Muscle layer of duodenum (tissue), 2 donors: ENCODE results near the gene HTRA3.

Experiments
- H3K27ac ChIP-seq: one replicate; pipeline ENCODE4 v1.7.0; 2013; ENCODE audit warnings: mild to moderate bottlenecking, low read length
- H3K27me3 ChIP-seq: one replicate; pipeline ENCODE4 v1.7.0; 2013; ENCODE audit warnings: low read depth, mild to moderate bottlenecking, control low read depth, low read length
- H3K36me3 ChIP-seq, 2 donors: one replicate each; pipeline ENCODE4 v1.7.0; 2013; ENCODE audit warnings: low read length in 2 of 2, control low read depth in 1 of 2, mild to moderate bottlenecking in 1 of 2; ENCODE audit not compliant: insufficient read depth in 2 of 2, control insufficient read depth in 1 of 2
- H3K4me1 ChIP-seq, 2 donors: one replicate each; pipeline ENCODE4 v1.7.0; 2013; ENCODE audit warnings: low read length in 2 of 2, mild to moderate bottlenecking in 2 of 2, control low read depth in 1 of 2, moderate library complexity in 1 of 2; ENCODE audit not compliant: insufficient read depth in 2 of 2, control insufficient read depth in 1 of 2
- H3K4me3 ChIP-seq, 2 donors: one replicate each; pipeline ENCODE4 v1.7.0; 2013; ENCODE audit warnings: low read length in 2 of 2, low read depth in 1 of 2, mild to moderate bottlenecking in 1 of 2
- H3K9me3 ChIP-seq, 2 donors: one replicate each; pipeline ENCODE4 v1.7.0; 2013; ENCODE audit warnings: low read length in 2 of 2, control low read depth in 1 of 2, mild to moderate bottlenecking in 1 of 2; ENCODE audit not compliant: control insufficient read depth in 1 of 2
- donor health status: healthy.

Gene HTRA3

GRCh38 chr4:8227771-8228318 lies 41.7 kb upstream of the HTRA3 start:
- Histone ChIP-seq H3K4me1 (peaks cover 0 to 11% of the 10 kb centered on the region in 2 donors), H3K9me3 (no peaks in the 10 kb centered on the region), H3K4me3 (no peak overlapping the region), H3K36me3 (peaks cover 0 to 5% of the 10 kb centered on the region in 2 donors), H3K27ac (no peak overlapping the region), H3K27me3 (no peaks in the 10 kb centered on the region)

- Histone ChIP-seq H3K27me3 (no peaks in the 10 kb centered on the region), H3K9me3 (no peaks in the 10 kb centered on the region), H3K4me1 (peaks cover 0 to 11% of the 10 kb centered on the region in 2 donors), H3K27ac (no peak overlapping the region), H3K36me3 (peaks cover 0 to 5% of the 10 kb centered on the region in 2 donors), H3K4me3 (no peak overlapping the region)
Observed at GRCh38 chr4:8228319-8229250, 41.0 kb upstream of the HTRA3 start.

- Histone ChIP-seq H3K9me3 (no peaks in the 10 kb centered on the region), H3K36me3 (peaks cover under 1% of the 10 kb centered on the region in 2 donors), H3K4me3 (no peak overlapping the region), H3K27me3 (no peaks in the 10 kb centered on the region), H3K4me1 (peaks cover 0 to 11% of the 10 kb centered on the region in 2 donors), H3K27ac (no peak overlapping the region)
Observed at GRCh38 chr4:8229331-8229975, 40.1 kb upstream of the HTRA3 start.

- peaks cover 0 to 11% of the 10 kb centered on the region in 2 donors for H3K4me1 ChIP-seq
- peaks cover 0 to 6% of the 10 kb centered on the region in 2 donors for H3K36me3 ChIP-seq
- no peak overlapping the region for H3K27ac ChIP-seq
- no peaks in the 10 kb centered on the region for H3K27me3 ChIP-seq
- no peak overlapping the region for H3K4me3 ChIP-seq
- H3K9me3 ChIP-seq: no peaks in the 10 kb centered on the region
Observed at GRCh38 chr4:8230033-8230432, 39.5 kb upstream of the HTRA3 start.

- Histone ChIP-seq H3K27me3 (no peaks in the 10 kb centered on the region), H3K27ac (no peak overlapping the region), H3K36me3 (peaks cover 6 to 7% of the 10 kb centered on the region in 2 donors), H3K9me3 (no peaks in the 10 kb centered on the region), H3K4me1 (peaks cover 0 to 11% of the 10 kb centered on the region in 2 donors), H3K4me3 (no peak overlapping the region)
Observed at GRCh38 chr4:8230891-8231290, 38.7 kb upstream of the HTRA3 start.

GRCh38 chr4:8231551-8232049 lies 38.0 kb upstream of the HTRA3 start:
- Histone ChIP-seq H3K36me3 (peaks cover 6 to 12% of the 10 kb centered on the region in 2 donors), H3K4me1 (peaks cover 0 to 11% of the 10 kb centered on the region in 2 donors), H3K27ac (no peak overlapping the region), H3K27me3 (no peaks in the 10 kb centered on the region), H3K9me3 (no peaks in the 10 kb centered on the region), H3K4me3 (no peak overlapping the region)

GRCh38 chr4:8232748-8233147 lies 36.8 kb upstream of the HTRA3 start:
- no peak overlapping the region for H3K4me3 ChIP-seq
- peaks cover 0 to 11% of the 10 kb centered on the region in 2 donors for H3K4me1 ChIP-seq
- no peaks in the 10 kb centered on the region for H3K27me3 ChIP-seq
- peaks cover 6 to 12% of the 10 kb centered on the region in 2 donors for H3K36me3 ChIP-seq
- H3K27ac ChIP-seq: no peak overlapping the region
- no peaks in the 10 kb centered on the region for H3K9me3 ChIP-seq

GRCh38 chr4:8233672-8234484 lies 35.7 kb upstream of the HTRA3 start:
- H3K4me3 ChIP-seq: no peak overlapping the region
- H3K4me1 ChIP-seq: no peaks in the 10 kb centered on the region
- H3K9me3 ChIP-seq: no peaks in the 10 kb centered on the region
- peaks cover 6 to 12% of the 10 kb centered on the region in 2 donors for H3K36me3 ChIP-seq
- H3K27ac ChIP-seq: no peak overlapping the region
- no peaks in the 10 kb centered on the region for H3K27me3 ChIP-seq

- Histone ChIP-seq H3K27ac (no peak overlapping the region), H3K36me3 (peaks cover 6 to 12% of the 10 kb centered on the region in 2 donors), H3K4me3 (no peak overlapping the region), H3K27me3 (no peaks in the 10 kb centered on the region), H3K4me1 (no peaks in the 10 kb centered on the region), H3K9me3 (no peaks in the 10 kb centered on the region)
Observed at GRCh38 chr4:8234715-8235114, 34.8 kb upstream of the HTRA3 start.

GRCh38 chr4:8235224-8235623 lies 34.3 kb upstream of the HTRA3 start:
- Histone ChIP-seq H3K4me1 (no peaks in the 10 kb centered on the region), H3K9me3 (no peaks in the 10 kb centered on the region), H3K27ac (no peak overlapping the region), H3K4me3 (no peak overlapping the region), H3K36me3 (peaks cover 6 to 12% of the 10 kb centered on the region in 2 donors), H3K27me3 (no peaks in the 10 kb centered on the region)
